Lower leg skin (tissue), 4 donors: ENCODE data around the gene ZKSCAN5. TPM values are rescaled to one million over a fixed set of nuclear protein-coding genes. Genes with fewer than 3 reads are reported as not detected.
"Not testable (repeated sequence)": the region's sequence is repeated elsewhere in the genome, so short reads cannot be mapped to it uniquely, and the experiment has no call there.

Experiments used
- DNase-seq, 2 donors: peaks; one replicate each; pipeline ENCODE4 v3.0.0-alpha.2; 2019; ENCODE audit warnings: low spot score in 2 of 2
- H3K4me3 ChIP-seq: fragments of 200-600 bp; sonication (generic); 2 replicates; pipeline ENCODE4 v1.5.1; 2017; ENCODE audit warnings: mild to moderate bottlenecking, low read depth; ENCODE audit not compliant: poor library complexity, severe bottlenecking
- CTCF ChIP-seq, 3 donors: fragments of 450-650 bp; IDR thresholded peaks; one replicate each; pipeline ENCODE4 v1.5.1; 2016; ENCODE audit warnings: antibody characterized with exemption in 3 of 3, mild to moderate bottlenecking in 3 of 3, moderate library complexity in 2 of 3
- POLR2A ChIP-seq, 2 donors: fragments of 450-650 bp; IDR thresholded peaks; one replicate each; pipeline ENCODE4 v1.6.1; 2016 to 2017; ENCODE audit warnings: antibody characterized with exemption in 2 of 2, mild to moderate bottlenecking in 1 of 2, moderate library complexity in 1 of 2
- WGBS, 2 donors: methylation state at CpG; one replicate each; pipeline ENCODE4 v1.1.5; 2018; 5-methylcytosine and 5-hydroxymethylcytosine counted together
- intact Hi-C: fragments of 100-400 bp; cut with DNase I; formaldehyde crosslinking; loops from one replicate; pipeline ENCODE4 v1.15.0; 2023; ENCODE audit warnings: low total_unique reads
- total RNA-seq, 4 donors: library from RNA; depleted of rRNA; stranded (reverse); fragments of >200 nt; gene quantifications; one replicate each; pipeline ENCODE4 v1.1.0, GENCODE V29; 2016

The ZKSCAN5 gene
- total RNA-seq, 4 donors from 2014 or later = 3.9 to 6.7 (median 5.7) TPM

GRCh38 chr7:99540542-99540941 is 36.1 kb downstream of the ZKSCAN5 start:
- no peak for TF ChIP-seq POLR2A (IDR thresholded peaks at IDR 0.05)
- no peak for TF ChIP-seq CTCF (IDR thresholded peaks at IDR 0.05)
- intact Hi-C loops = no loop called here
- 92 to 96% methylated on average over 5 of the region's 5 CpGs for WGBS, 2 donors

GRCh38 chr7:99541212-99541611 is 36.8 kb downstream of the ZKSCAN5 start:
- 91 to 93% methylated on average over 9 of the region's 9 CpGs for WGBS, 2 donors
- no peak for TF ChIP-seq POLR2A (IDR thresholded peaks at IDR 0.05)
- TF ChIP-seq CTCF (IDR thresholded peaks at IDR 0.05) = no peak
- intact Hi-C loops = no loop called here
- no peak overlapping the region for H3K4me3 ChIP-seq
- DNase-seq = no peak

More at GRCh38 chr7:99540542-99540941, 36.1 kb downstream of the ZKSCAN5 start:
- DNase-seq = no peak
- H3K4me3 ChIP-seq = no peak overlapping the region

- WGBS, 2 donors = 90 to 96% methylated on average over 23 to 30 of the region's 34 CpGs
- TF ChIP-seq CTCF (IDR thresholded peaks at IDR 0.05) (no peak), POLR2A (IDR thresholded peaks at IDR 0.05) (no peak)
- intact Hi-C loops = no loop called here
- H3K4me3 ChIP-seq = no peak overlapping the region
- no peak for DNase-seq
Measured at GRCh38 chr7:99543081-99543671, 38.7 kb downstream of the ZKSCAN5 start.

DNA sequence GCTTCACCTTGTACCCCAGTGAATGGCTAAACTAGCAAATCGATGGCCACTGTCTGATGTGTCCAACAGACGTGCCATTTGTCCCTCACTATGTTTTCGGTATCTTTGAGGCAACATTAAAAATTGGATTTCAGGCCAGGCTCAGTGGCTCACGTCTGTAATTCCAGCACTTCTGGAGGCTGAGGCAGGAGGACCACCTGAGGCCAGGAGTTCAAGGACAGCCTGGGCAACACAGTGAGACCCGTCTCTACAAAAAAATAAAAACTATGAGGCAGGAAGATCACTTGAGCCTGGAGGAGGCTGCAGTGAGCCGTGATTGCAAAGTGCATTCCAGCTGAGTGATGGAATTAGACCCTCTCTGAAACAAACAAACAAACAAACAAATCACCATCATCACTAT is 39.5 kb downstream of the ZKSCAN5 start:
- no peak for DNase-seq
- intact Hi-C loops = no loop called here
- TF ChIP-seq POLR2A (IDR thresholded peaks at IDR 0.05) = no peak
- no peak for TF ChIP-seq CTCF (IDR thresholded peaks at IDR 0.05)
- 91 to 96% methylated on average over 6 of the region's 6 CpGs for WGBS, 2 donors
- H3K4me3 ChIP-seq = no peak overlapping the region

DNA sequence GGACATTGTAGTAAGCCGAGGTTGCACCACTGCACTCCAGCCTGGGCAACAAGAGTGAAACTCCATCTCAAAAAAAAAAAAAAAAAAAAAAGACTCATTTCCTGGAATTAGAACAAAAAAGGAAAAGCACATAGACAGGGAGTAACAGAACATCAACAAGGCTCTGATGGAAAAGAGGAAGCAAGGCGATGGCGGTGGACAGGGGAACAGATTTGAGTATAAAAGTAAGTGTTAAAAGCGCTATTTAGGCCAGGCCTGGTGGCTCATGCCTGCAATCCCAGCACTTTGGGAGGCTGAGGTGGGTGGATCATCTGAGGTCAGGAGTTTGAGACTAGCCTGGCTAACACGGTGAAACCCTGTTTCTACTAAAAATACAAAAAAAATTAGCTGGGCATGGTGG is 40.8 kb downstream of the ZKSCAN5 start:
- intact Hi-C loops, H3K4me3 ChIP-seq, DNase-seq: not testable (repeated sequence)
- WGBS, 2 donors = 92 to 95% methylated on average over 5 of the region's 5 CpGs

- intact Hi-C loops, DNase-seq, H3K4me3 ChIP-seq: not testable (repeated sequence)
- 86 to 100% methylated on average over 1 to 2 of the region's 2 CpGs for WGBS, 2 donors
Measured at GRCh38 chr7:99549545-99549944, 45.1 kb downstream of the ZKSCAN5 start.

GRCh38 chr7:99551334-99551733 is 46.9 kb downstream of the ZKSCAN5 start:
- TF ChIP-seq CTCF (IDR thresholded peaks at IDR 0.05) (no peak), POLR2A (IDR thresholded peaks at IDR 0.05) (no peak)

More at GRCh38 chr7:99551334-99551733, 46.9 kb downstream of the ZKSCAN5 start:
- intact Hi-C loops = no loop called here
- 12 to 14% methylated on average over 15 of the region's 15 CpGs for WGBS, 2 donors
- H3K4me3 ChIP-seq = peak overlapping the region; percentile 84
- no peak for DNase-seq
